HepG2 (cell line): ENCODE results near the gene STAT4. TPM values are rescaled to one million over a fixed set of nuclear protein-coding genes. Genes with fewer than 3 reads are reported as not detected.

ENCODE experiments used
- ATAC-seq: fragments of 200-7000 bp; cut with Tn5 transposase; 3 replicates; pipeline ENCODE4 v1.9.1; 2020; ENCODE audit warnings: mild to moderate bottlenecking, moderate library complexity
- BruUV-seq: library from RNA; stranded (reverse); fragments of 400-500 nt; replicated peaks from 2 replicates; lab custom pipeline; 2021; lab: Mats Ljungman, UMichigan
- CTCF ChIA-PET: fragments of 300-600 bp; formaldehyde crosslinking; extraction: SDS; loops from one replicate; lab custom pipeline; 2021; ENCODE audit warnings: low total read pairs, inconsistent platforms, low intra/inter-chr PET ratio; lab: Yijun Ruan, JAX
- POLR2A ChIA-PET: fragments of 350-600 bp; sonication (Branson Sonifier 250); formaldehyde crosslinking; loops from one replicate; lab custom pipeline; 2020; ENCODE audit warnings: antibody characterized with exemption, inconsistent platforms; lab: Yijun Ruan, JAX
- DNase-seq: peaks from one replicate; pipeline ENCODE4 v3.0.0-alpha.2; 2015; ENCODE audit warnings: low spot score
- FAIRE-seq: peaks from 3 replicates; lab custom pipeline; 2011; peaks lifted over from hg19 to GRCh38; lab: Jason Lieb, UNC
- H2AFZ ChIP-seq: one replicate; pipeline ENCODE4 v1.6.1; 2011; ENCODE audit warnings: low read length, inconsistent platforms
- H3K27ac ChIP-seq: fragments of 300-600 bp; 3 replicates; pipeline ENCODE4 v1.8.0; 2011; ENCODE audit warnings: mixed run types, mild to moderate bottlenecking, mixed read lengths, low read length, inconsistent platforms; ENCODE audit not compliant: insufficient read depth; ENCODE audit errors: extremely low read length
- H3K27me3 ChIP-seq, 2 experiments: fragments of 200-600 bp in 1 of 2; 2 replicates in 1 of 2; 3 replicates in 1 of 2; pipeline versions ENCODE4 v1.6.0 to v1.8.0; 2011; ENCODE audit warnings: low read length in 2 of 2, mild to moderate bottlenecking in 2 of 2, moderate library complexity in 2 of 2, inconsistent platforms in 1 of 2; ENCODE audit not compliant: insufficient read depth in 2 of 2, control insufficient read depth in 1 of 2
- H3K36me3 ChIP-seq, 2 experiments: fragments of 200-600 bp in 1 of 2; replicated peaks in 1 of 2; 2 replicates in 1 of 2; 3 replicates in 1 of 2; pipeline versions ENCODE4 v1.5.1 to v1.8.0; 2011; ENCODE audit warnings: low read length in 2 of 2, inconsistent platforms in 1 of 2; ENCODE audit not compliant: insufficient read depth in 2 of 2, control insufficient read depth in 1 of 2
- H3K4me1 ChIP-seq: 2 replicates; pipeline ENCODE4 v1.5.1; 2012; ENCODE audit warnings: low read length, inconsistent platforms; ENCODE audit not compliant: insufficient read depth
- H3K4me2 ChIP-seq: 2 replicates; pipeline ENCODE4 v1.6.0; 2011; ENCODE audit warnings: low read depth, low read length, inconsistent platforms
- H3K4me3 ChIP-seq, 3 experiments: fragments of 200-600 bp in 1 of 3; sonication (generic), shearing (Covaris generic) in 1 of 3; replicated peaks in 1 of 3; 2 replicates each; pipeline ENCODE4 v1.5.1; 2011 to 2016; ENCODE audit warnings: low read length in 3 of 3, inconsistent platforms in 2 of 3, low read depth in 2 of 3, mild to moderate bottlenecking in 2 of 3, control low read depth in 1 of 3, mixed read lengths in 1 of 3; ENCODE audit not compliant: insufficient read depth in 1 of 3
- H3K79me2 ChIP-seq: one replicate; pipeline ENCODE4 v1.6.1; 2011; ENCODE audit warnings: low read length, inconsistent platforms; ENCODE audit not compliant: insufficient read depth
- H3K9ac ChIP-seq: 2 replicates; pipeline ENCODE4 v1.6.0; 2011; ENCODE audit warnings: mild to moderate bottlenecking, low read depth, low read length, inconsistent platforms; ENCODE audit not compliant: insufficient read depth
- H3K9me3 ChIP-seq: 2 replicates; pipeline ENCODE4 v1.5.1; 2012; ENCODE audit warnings: mild to moderate bottlenecking, low read length
- H4K20me1 ChIP-seq: 2 replicates; pipeline ENCODE4 v1.6.0; 2011; ENCODE audit warnings: inconsistent platforms, mild to moderate bottlenecking, low read length, moderate library complexity; ENCODE audit not compliant: insufficient read depth
- NFE2L2 ChIP-seq: fragments of 150-350 bp; IDR thresholded peaks from 2 replicates; pipeline ENCODE4 v1.6.1; 2014; ENCODE audit warnings: low read length
- SP4 ChIP-seq: sonication (generic); formaldehyde crosslinking; IDR thresholded peaks from 2 replicates; pipeline ENCODE4 v1.8.1; 2023; ENCODE audit warnings: mild to moderate bottlenecking, missing genetic modification reagents
- U2AF1 ChIP-seq: fragments of 200-400 bp; formaldehyde crosslinking; optimal IDR thresholded peaks from 2 replicates; pipeline ENCODE3; 2017; ENCODE audit warnings: mild to moderate bottlenecking, low read depth, low read length
- ZBTB4 ChIP-seq: sonication (generic); formaldehyde crosslinking; IDR thresholded peaks from 2 replicates; pipeline ENCODE4 v1.4.0; 2020; ENCODE audit warnings: missing genetic modification reagents, mild to moderate bottlenecking, borderline replicate concordance
- ZMYM2 ChIP-seq: sonication (generic); formaldehyde crosslinking; IDR thresholded peaks from 2 replicates; pipeline ENCODE4 v1.8.0; 2022; ENCODE audit warnings: mild to moderate bottlenecking, missing genetic modification reagents
- ZNF101 ChIP-seq: sonication (generic); formaldehyde crosslinking; IDR thresholded peaks from 2 replicates; pipeline ENCODE4 v1.4.0; 2020; ENCODE audit warnings: mild to moderate bottlenecking, low read depth, missing genetic modification reagents, borderline replicate concordance
- ZNF451 ChIP-seq: sonication (generic); formaldehyde crosslinking; IDR thresholded peaks from 2 replicates; pipeline ENCODE4 v1.5.0; 2020; ENCODE audit warnings: mild to moderate bottlenecking, missing genetic modification reagents
- ZNF790 ChIP-seq: sonication (generic); formaldehyde crosslinking; IDR thresholded peaks from 2 replicates; pipeline ENCODE4 v1.8.0; 2022; ENCODE audit warnings: missing genetic modification reagents, mild to moderate bottlenecking, borderline replicate concordance
- ZNF879 ChIP-seq: sonication (generic); formaldehyde crosslinking; IDR thresholded peaks from 2 replicates; pipeline ENCODE4 v1.8.1; 2023; ENCODE audit warnings: missing genetic modification reagents
- WGBS: methylation state at CpG from one replicate; pipeline ENCODE4 v1.1.6; 2017; ENCODE audit warnings: low lambda C conversion rate; 5-methylcytosine and 5-hydroxymethylcytosine counted together
- in situ Hi-C: cut with HindIII; loops from 2 replicates; pipeline ENCODE4 v1.10.0; 2017; ENCODE audit warnings: low pct_unique_long_range_greater_than_20kb; ENCODE audit not compliant: extremely low pct_ligation_motif_present
- intact Hi-C: fragments of 100-400 bp; cut with micrococcal nuclease; formaldehyde crosslinking; loops from one replicate; pipeline ENCODE4 v1.10.0; 2022; ENCODE audit not compliant: unreplicated experiment
- polyA plus RNA-seq, 8 experiments: library from polyadenylated mRNA; depleted of rRNA in 3 of 8; stranded (reverse) in 7 of 8; unstranded in 1 of 8; fragments of >200 nt; fragmentation: Illumina TruSeq in 4 of 8; extraction: Trizol in 4 of 8; gene quantifications; 2 replicates each; pipeline versions ENCODE4 v1.2.1 to v1.2.3, GENCODE V29; 2011 to 2016; ENCODE audit warnings: low read depth in 4 of 8, missing spikeins in 1 of 8, mixed read lengths in 1 of 8; ENCODE audit not compliant: insufficient read depth in 1 of 8
- total RNA-seq, 5 experiments: library from RNA; depleted of rRNA; stranded (reverse); fragments of >200 nt; fragmentation: Illumina TruSeq; extraction: Trizol; gene quantifications; 2 replicates each; pipeline ENCODE4 v1.2.3, GENCODE V29; 2016; ENCODE audit warnings: low read depth in 1 of 5
- TF ChIP-seq, protein P1 (sequence below): sonication (generic); formaldehyde crosslinking; IDR thresholded peaks from 2 replicates; pipeline ENCODE4 v1.8.0; 2022; ENCODE audit warnings: missing genetic modification reagents, low read depth, mild to moderate bottlenecking, borderline replicate concordance
- TF ChIP-seq, protein P2 (sequence below): sonication (generic); formaldehyde crosslinking; conservative IDR thresholded peaks from 2 replicates; pipeline ENCODE4 v1.4.0; 2020; ENCODE audit warnings: missing genetic modification reagents
- TF ChIP-seq, protein P3 (sequence below): sonication (generic); formaldehyde crosslinking; IDR thresholded peaks from 2 replicates; pipeline ENCODE4 v1.5.0; 2020; ENCODE audit warnings: mild to moderate bottlenecking, missing genetic modification reagents, moderate library complexity

The STAT4 gene
- total and polyA plus RNA-seq, 2 of the 13 experiments (the other 11 are each of a cell fraction or from before 2014, with no cell fraction given) = 0.37 TPM; not detected in 1

DNA sequence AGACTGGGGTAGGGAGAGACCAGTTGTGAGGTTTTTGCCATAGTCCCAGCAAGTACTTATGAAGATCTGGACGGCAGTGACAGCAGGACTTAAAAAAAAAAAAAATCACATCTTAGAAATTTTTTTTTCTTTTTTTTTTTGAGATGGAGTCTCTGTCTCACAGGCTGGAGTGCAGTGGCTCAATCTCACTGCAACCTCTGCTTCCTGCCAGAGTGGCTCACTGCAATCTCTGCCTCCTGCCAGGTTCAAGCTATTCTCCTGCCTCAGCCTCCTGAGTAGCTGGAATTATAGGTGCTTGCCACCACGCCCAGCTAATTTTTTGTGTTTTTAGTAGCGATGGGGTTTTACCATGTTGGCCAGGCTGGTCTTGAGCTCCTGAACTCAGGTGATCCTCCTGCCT lies 22.4 kb upstream of the STAT4 start:
- no TSS peak for BruUV-seq
- no peaks in the 10 kb centered on the region for H3K4me1 ChIP-seq
- WGBS = 27% methylated on average over 3 of the region's 3 CpGs

More for the DNA sequence above, 22.4 kb upstream of the STAT4 start:
- H3K27ac ChIP-seq = no peak overlapping the region
- intact Hi-C loops (no loop called here), in situ Hi-C loops (no loop called here)
- ATAC-seq (no peak), DNase-seq (no peak), FAIRE-seq (no peak)
- no peaks in the 10 kb centered on the region for H3K27me3 ChIP-seq
- H3K9ac ChIP-seq = no peak overlapping the region
- ChIA-PET POLR2A (no interaction called here), CTCF (no interaction called here)
- no peaks in the 10 kb centered on the region for H3K79me2 ChIP-seq
- no peaks in the 10 kb centered on the region for H4K20me1 ChIP-seq
- H2AFZ ChIP-seq = no peak overlapping the region
- TF ChIP-seq ZNF790 (CRISPR knock-in tag) (no peak), U2AF1 (no peak), NFE2L2 (no peak), ZNF879 (CRISPR knock-in tag) (no peak), ZNF101 (no peak), ZNF451 (no peak), ZBTB4 (no peak), SP4 (no peak), ZMYM2 (CRISPR knock-in tag) (no peak)
- TF ChIP-seq, protein P1, sequence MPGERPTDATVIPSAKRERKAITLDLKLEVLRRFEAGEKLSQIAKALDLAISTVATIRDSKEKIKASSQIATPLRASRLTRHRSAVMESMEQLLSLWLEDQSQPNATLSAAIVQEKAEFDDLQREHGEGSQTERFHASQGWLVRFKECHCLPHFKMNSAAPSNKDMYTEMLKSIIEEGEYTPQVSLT (CRISPR knock-in tag) = no peak
- TF ChIP-seq, protein P2, sequence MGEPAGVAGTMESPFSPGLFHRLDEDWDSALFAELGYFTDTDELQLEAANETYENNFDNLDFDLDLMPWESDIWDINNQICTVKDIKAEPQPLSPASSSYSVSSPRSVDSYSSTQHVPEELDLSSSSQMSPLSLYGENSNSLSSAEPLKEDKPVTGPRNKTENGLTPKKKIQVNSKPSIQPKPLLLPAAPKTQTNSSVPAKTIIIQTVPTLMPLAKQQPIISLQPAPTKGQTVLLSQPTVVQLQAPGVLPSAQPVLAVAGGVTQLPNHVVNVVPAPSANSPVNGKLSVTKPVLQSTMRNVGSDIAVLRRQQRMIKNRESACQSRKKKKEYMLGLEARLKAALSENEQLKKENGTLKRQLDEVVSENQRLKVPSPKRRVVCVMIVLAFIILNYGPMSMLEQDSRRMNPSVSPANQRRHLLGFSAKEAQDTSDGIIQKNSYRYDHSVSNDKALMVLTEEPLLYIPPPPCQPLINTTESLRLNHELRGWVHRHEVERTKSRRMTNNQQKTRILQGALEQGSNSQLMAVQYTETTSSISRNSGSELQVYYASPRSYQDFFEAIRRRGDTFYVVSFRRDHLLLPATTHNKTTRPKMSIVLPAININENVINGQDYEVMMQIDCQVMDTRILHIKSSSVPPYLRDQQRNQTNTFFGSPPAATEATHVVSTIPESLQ = no peak
- TF ChIP-seq, protein P3, sequence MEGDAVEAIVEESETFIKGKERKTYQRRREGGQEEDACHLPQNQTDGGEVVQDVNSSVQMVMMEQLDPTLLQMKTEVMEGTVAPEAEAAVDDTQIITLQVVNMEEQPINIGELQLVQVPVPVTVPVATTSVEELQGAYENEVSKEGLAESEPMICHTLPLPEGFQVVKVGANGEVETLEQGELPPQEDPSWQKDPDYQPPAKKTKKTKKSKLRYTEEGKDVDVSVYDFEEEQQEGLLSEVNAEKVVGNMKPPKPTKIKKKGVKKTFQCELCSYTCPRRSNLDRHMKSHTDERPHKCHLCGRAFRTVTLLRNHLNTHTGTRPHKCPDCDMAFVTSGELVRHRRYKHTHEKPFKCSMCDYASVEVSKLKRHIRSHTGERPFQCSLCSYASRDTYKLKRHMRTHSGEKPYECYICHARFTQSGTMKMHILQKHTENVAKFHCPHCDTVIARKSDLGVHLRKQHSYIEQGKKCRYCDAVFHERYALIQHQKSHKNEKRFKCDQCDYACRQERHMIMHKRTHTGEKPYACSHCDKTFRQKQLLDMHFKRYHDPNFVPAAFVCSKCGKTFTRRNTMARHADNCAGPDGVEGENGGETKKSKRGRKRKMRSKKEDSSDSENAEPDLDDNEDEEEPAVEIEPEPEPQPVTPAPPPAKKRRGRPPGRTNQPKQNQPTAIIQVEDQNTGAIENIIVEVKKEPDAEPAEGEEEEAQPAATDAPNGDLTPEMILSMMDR = no peak
- no peaks in the 10 kb centered on the region for H3K9me3 ChIP-seq
- H3K36me3 ChIP-seq = no peaks in the 10 kb centered on the region
- H3K4me3 ChIP-seq = no peak overlapping the region
- H3K4me2 ChIP-seq = no peak overlapping the region
